GM10248 (cell line): ENCODE results near the gene SIAH3.
A peak's percentile ranks its signal among the peaks of the same experiment; 100 is the strongest.

Experiments used
- CTCF ChIA-PET: fragments of 300-600 bp; sonication (Branson Sonifier 250); formaldehyde crosslinking; extraction: SDS; loops from one replicate; lab custom pipeline; 2021; ENCODE audit warnings: antibody characterized with exemption; lab: Yijun Ruan, JAX
- POLR2A ChIA-PET: fragments of 350-650 bp; sonication (Branson Sonifier 250); formaldehyde crosslinking; extraction: SDS; loops from one replicate; lab custom pipeline; 2020; ENCODE audit warnings: antibody characterized with exemption; lab: Yijun Ruan, JAX
- DNase-seq: peaks from one replicate; pipeline ENCODE4 v3.0.0; 2012; ENCODE audit errors: extremely low spot score
- CTCF ChIP-seq: IDR thresholded peaks from 2 replicates; pipeline ENCODE4 v1.5.1; 2012; ENCODE audit warnings: mild to moderate bottlenecking, low read depth; ENCODE audit errors: extremely low read depth, missing control alignments, control extremely low read depth

Gene SIAH3

DNA sequence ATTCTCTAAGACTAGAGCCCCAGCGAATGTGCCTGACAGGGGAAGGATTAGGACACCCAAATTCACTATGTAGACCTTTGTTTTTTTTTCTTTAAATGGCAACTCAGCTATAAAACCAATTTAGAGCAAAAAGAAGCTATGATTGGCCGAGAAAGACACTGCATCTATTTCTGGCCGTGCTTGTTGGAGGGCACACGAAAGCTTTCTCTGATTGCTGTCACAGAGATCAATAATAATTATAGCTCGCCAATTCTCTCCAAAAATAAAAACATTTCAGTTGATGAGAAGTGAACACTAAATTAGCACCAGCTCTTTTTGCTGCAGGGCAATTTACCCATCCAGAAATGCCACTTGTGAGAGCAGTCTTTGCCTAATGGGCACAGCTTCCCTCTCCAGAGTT lies 118.2 kb downstream of the SIAH3 start:
- ChIA-PET CTCF (interaction anchor here (1.4 to 4.0 kb wide), 5 partner anchors 10 to 110 kb away, joined by 3 to 19 read pairs (median 9); no protein-coding TSS in a partner anchor), POLR2A (no interaction called here)
- DNase-seq: no peak
- TF ChIP-seq CTCF: no peak

- no peak for DNase-seq
- ChIA-PET CTCF (interaction anchor here (1.4 to 4.0 kb wide), 5 partner anchors 9 to 110 kb away, joined by 3 to 19 read pairs (median 9); no protein-coding TSS in a partner anchor), POLR2A (no interaction called here)
- no peak for TF ChIP-seq CTCF
Observed at GRCh38 chr13:45732916-45733315, 118.6 kb downstream of the SIAH3 start.

- CTCF ChIA-PET: interaction anchor here (0.8 to 4.0 kb wide), 5 partner anchors 13 to 75 kb away, joined by 3 to 19 read pairs (median 4); no protein-coding TSS in a partner anchor
- no peak for DNase-seq
- no peak for TF ChIP-seq CTCF
- POLR2A ChIA-PET: no interaction called here
Observed at GRCh38 chr13:45731455-45731854, 120.1 kb downstream of the SIAH3 start.

- POLR2A ChIA-PET: no interaction called here
Observed at GRCh38 chr13:45728759-45729158, 122.8 kb downstream of the SIAH3 start.

More at GRCh38 chr13:45728759-45729158, 122.8 kb downstream of the SIAH3 start:
- DNase-seq: peak; percentile 34
- CTCF ChIA-PET: interaction anchor here (0.8 to 3.0 kb wide), 11 partner anchors 10 to 218 kb away, joined by 3 to 18 read pairs (median 3); no protein-coding TSS in a partner anchor
- TF ChIP-seq CTCF: peak; percentile 36
